A673 (cell line): ENCODE data around the gene SRP72. TPM values are rescaled to one million over a fixed set of nuclear protein-coding genes. Genes with fewer than 3 reads are reported as not detected.

Experiments
- BruUV-seq: library from RNA; stranded (reverse); fragments of 400-500 nt; replicated peaks from 2 replicates; lab custom pipeline; 2021; lab: Mats Ljungman, UMichigan
- CTCF ChIA-PET: fragments of 300-600 bp; sonication (Branson Sonifier 250); formaldehyde crosslinking; loops from one replicate; lab custom pipeline; 2022; ENCODE audit warnings: antibody characterized with exemption; lab: Charles Lee
- POLR2A ChIA-PET: fragments of 300-600 bp; sonication (Branson Sonifier 250); formaldehyde crosslinking; loops from one replicate; lab custom pipeline; 2022; ENCODE audit warnings: antibody characterized with exemption; ENCODE audit not compliant: low non-redundant PET; lab: Charles Lee
- DNase-seq: peaks from one replicate; pipeline ENCODE4 v3.0.0-alpha.2; 2015; ENCODE audit warnings: low spot score
- H3K27ac ChIP-seq: fragments of 200-600 bp; sonication (generic); 2 replicates; pipeline ENCODE4 v1.5.1; 2016; ENCODE audit warnings: mixed run types, low read depth, mild to moderate bottlenecking, mixed read lengths, antibody characterized with exemption, low read length; ENCODE audit not compliant: poor library complexity, severe bottlenecking
- H3K27me3 ChIP-seq: fragments of 200-600 bp; sonication (generic); replicated peaks from 2 replicates; pipeline ENCODE4 v1.6.1; 2017; ENCODE audit warnings: mixed run types, low read depth, mild to moderate bottlenecking, mixed read lengths, antibody characterized with exemption, low read length; ENCODE audit not compliant: insufficient read depth, poor library complexity
- H3K36me3 ChIP-seq: fragments of 200-600 bp; sonication (generic); 2 replicates; pipeline ENCODE4 v1.6.1; 2016; ENCODE audit warnings: mixed run types, mild to moderate bottlenecking, mixed read lengths, antibody characterized with exemption, low read length; ENCODE audit not compliant: insufficient read depth, poor library complexity, severe bottlenecking
- H3K4me1 ChIP-seq: fragments of 200-600 bp; sonication (generic); 2 replicates; pipeline ENCODE4 v1.6.1; 2017; ENCODE audit warnings: mixed run types, mild to moderate bottlenecking, mixed read lengths, antibody characterized with exemption, low read length; ENCODE audit not compliant: insufficient read depth, poor library complexity, severe bottlenecking
- H3K4me3 ChIP-seq: fragments of 200-600 bp; sonication (generic); 2 replicates; pipeline ENCODE4 v1.5.1; 2016; ENCODE audit warnings: low read depth, mixed run types, mild to moderate bottlenecking, mixed read lengths, low read length; ENCODE audit not compliant: poor library complexity, severe bottlenecking
- H3K9me3 ChIP-seq: fragments of 200-600 bp; sonication (generic); 2 replicates; pipeline ENCODE4 v1.6.1; 2016; ENCODE audit warnings: mixed run types, low read depth, mild to moderate bottlenecking, mixed read lengths, antibody characterized with exemption, low read length; ENCODE audit not compliant: poor library complexity, severe bottlenecking
- CTCF ChIP-seq: fragments of 300-800, 200-600 bp; sonication (generic); conservative IDR thresholded peaks from 2 replicates; pipeline ENCODE4 v1.5.1; 2017; ENCODE audit warnings: low read depth, mild to moderate bottlenecking, antibody characterized with exemption, low read length, moderate library complexity, mixed read lengths
- EZH2 ChIP-seq: fragments of 200-600 bp; sonication (generic); IDR thresholded peaks from 2 replicates; pipeline ENCODE4 v1.6.1; 2017; ENCODE audit warnings: borderline replicate concordance, low read depth, mild to moderate bottlenecking, mixed read lengths, antibody characterized with exemption, low read length; ENCODE audit not compliant: poor library complexity, severe bottlenecking
- intact Hi-C: fragments of 100-400 bp; cut with micrococcal nuclease; formaldehyde crosslinking; loops from one replicate; pipeline ENCODE4 v1.10.0; 2022; ENCODE audit not compliant: unreplicated experiment
- total RNA-seq: library from RNA; stranded (reverse); gene quantifications from 2 replicates; pipeline ENCODE4 v1.2.3, GENCODE V29; 2021

Gene SRP72
- total RNA-seq, 1 experiment from 2014 or later: 82.9 TPM

- CTCF ChIA-PET: no interaction called here
- POLR2A ChIA-PET: no interaction called here
- Histone ChIP-seq H3K4me3 (no peak overlapping the region), H3K4me1 (no peaks in the 10 kb centered on the region), H3K27ac (no peak overlapping the region), H3K36me3 (no peaks in the 10 kb centered on the region), H3K9me3 (no peaks in the 10 kb centered on the region), H3K27me3 (no peaks in the 10 kb centered on the region)
- no peak for DNase-seq
- no TSS peak for BruUV-seq
- TF ChIP-seq CTCF: no peak
- TF ChIP-seq EZH2: no peak
- intact Hi-C loops: no loop called here
Measured at GRCh38 chr4:56513517-56513916, 46.1 kb downstream of the SRP72 start.

GRCh38 chr4:56530269-56531148, 63.1 kb downstream of the SRP72 start:
- Histone ChIP-seq H3K9me3 (no peaks in the 10 kb centered on the region), H3K4me3 (peak overlapping the region; percentile 46), H3K36me3 (no peaks in the 10 kb centered on the region), H3K27ac (no peak overlapping the region), H3K4me1 (no peaks in the 10 kb centered on the region), H3K27me3 (no peaks in the 10 kb centered on the region)
- intact Hi-C loops: no loop called here
- POLR2A ChIA-PET: no interaction called here
- no TSS peak for BruUV-seq
- peak; percentile 55 for DNase-seq
- no peak for TF ChIP-seq CTCF
- no peak for TF ChIP-seq EZH2
- CTCF ChIA-PET: no interaction called here

- intact Hi-C loops: no loop called here
- Histone ChIP-seq H3K4me1 (no peaks in the 10 kb centered on the region), H3K36me3 (no peaks in the 10 kb centered on the region), H3K4me3 (peak overlapping the region; percentile 46), H3K9me3 (no peaks in the 10 kb centered on the region), H3K27ac (no peak overlapping the region), H3K27me3 (no peaks in the 10 kb centered on the region)
- CTCF ChIA-PET: no interaction called here
- TF ChIP-seq CTCF: no peak
- TF ChIP-seq EZH2: no peak
- POLR2A ChIA-PET: no interaction called here
- no peak for DNase-seq
- BruUV-seq: no TSS peak
Measured at GRCh38 chr4:56531149-56531770, 63.8 kb downstream of the SRP72 start.
